ENCODE data around the gene FADS6.

Gene FADS6

DNA sequence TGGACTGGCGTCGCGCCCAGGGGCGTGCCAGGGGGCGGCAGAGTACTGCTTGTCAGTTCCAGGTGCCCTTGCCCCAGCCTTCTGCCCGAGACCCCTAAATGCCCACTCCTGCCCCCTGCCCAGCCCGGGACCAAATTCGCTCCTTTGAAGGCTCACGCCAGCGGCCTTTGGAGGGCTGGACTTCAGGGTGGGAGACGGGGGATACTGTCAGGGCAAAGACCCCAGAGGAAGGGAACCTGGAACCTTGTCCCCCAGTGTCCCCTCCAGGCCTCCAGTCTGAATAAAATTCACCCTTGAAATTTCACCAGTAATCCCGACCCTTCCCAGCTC is 43.0 kb upstream of the FADS6 start:
- DNase-seq (ENCODE audit: low read depth, low spot score), result no peak

DNA sequence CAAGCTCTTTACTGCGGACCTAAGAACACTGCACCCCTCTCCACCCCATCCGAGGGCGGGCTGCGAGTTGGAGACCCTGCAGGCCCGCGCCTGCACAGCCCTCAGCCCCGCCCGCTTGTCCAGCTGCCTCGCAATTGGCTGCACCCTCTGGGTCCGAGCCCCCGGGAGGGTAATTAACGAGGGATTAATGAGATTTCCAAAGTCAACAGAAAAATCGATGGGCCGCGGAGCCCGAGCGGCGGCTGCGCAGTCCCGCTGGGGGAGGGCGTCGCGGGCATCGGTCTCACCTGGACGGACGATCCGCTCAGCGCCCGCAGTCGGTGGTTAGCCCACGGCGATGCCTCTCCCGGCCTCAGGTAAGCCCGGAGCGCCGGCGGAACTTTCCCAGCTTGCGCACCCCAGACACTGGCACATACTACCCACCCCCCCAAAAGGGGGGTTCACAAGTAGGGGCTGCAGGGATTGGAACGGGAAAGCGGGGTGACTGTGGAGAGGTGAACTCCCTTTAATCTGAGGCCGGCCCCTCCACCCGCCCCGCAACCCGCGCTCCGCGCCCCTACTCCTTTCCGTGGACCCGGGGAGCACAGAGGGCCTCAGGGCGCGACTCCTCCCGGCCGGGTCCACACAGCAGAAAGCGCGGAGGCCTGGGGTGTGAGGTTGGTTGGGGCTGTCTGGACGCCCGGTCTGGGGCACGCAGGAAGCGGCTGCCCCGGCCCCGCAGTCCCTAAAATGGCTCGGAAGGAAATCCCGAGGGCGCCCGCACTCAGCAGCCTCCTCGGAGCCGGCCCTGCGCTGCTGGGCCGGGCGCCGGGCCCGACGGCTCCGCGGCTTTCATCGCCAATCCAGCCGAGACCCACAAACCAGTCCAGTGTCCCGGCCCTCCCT is 42.4 kb upstream of the FADS6 start, which contains the start of gene OTOP3:
Gene OTOP3 (plus strand): TSS at position 314 of the 885 bp plus-strand sequence. CDS start 24 bp downstream, at position 338.
- in situ Hi-C loops (cut with HindIII; ENCODE audit: low sequenced_read_pairs), result no loop called here
- DNase-seq (ENCODE audit: low read depth, low spot score), result no peak
- TF ChIP-seq, protein P1, sequence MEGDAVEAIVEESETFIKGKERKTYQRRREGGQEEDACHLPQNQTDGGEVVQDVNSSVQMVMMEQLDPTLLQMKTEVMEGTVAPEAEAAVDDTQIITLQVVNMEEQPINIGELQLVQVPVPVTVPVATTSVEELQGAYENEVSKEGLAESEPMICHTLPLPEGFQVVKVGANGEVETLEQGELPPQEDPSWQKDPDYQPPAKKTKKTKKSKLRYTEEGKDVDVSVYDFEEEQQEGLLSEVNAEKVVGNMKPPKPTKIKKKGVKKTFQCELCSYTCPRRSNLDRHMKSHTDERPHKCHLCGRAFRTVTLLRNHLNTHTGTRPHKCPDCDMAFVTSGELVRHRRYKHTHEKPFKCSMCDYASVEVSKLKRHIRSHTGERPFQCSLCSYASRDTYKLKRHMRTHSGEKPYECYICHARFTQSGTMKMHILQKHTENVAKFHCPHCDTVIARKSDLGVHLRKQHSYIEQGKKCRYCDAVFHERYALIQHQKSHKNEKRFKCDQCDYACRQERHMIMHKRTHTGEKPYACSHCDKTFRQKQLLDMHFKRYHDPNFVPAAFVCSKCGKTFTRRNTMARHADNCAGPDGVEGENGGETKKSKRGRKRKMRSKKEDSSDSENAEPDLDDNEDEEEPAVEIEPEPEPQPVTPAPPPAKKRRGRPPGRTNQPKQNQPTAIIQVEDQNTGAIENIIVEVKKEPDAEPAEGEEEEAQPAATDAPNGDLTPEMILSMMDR (IDR thresholded peaks at IDR 0.05; ENCODE audit: low read depth, low read length), result no peak
- no peak within 1 kb of the TSS for H3K4me3 ChIP-seq (ENCODE audit: low read depth, low read length)

More for the DNA sequence above, 43.0 kb upstream of the FADS6 start:
- TF ChIP-seq, protein P1 (IDR thresholded peaks at IDR 0.05; ENCODE audit: low read depth, low read length), result no peak
- in situ Hi-C loops (cut with HindIII; ENCODE audit: low sequenced_read_pairs), result no loop called here
- H3K4me3 ChIP-seq (ENCODE audit: low read depth, low read length), result no peak overlapping the region

DNA sequence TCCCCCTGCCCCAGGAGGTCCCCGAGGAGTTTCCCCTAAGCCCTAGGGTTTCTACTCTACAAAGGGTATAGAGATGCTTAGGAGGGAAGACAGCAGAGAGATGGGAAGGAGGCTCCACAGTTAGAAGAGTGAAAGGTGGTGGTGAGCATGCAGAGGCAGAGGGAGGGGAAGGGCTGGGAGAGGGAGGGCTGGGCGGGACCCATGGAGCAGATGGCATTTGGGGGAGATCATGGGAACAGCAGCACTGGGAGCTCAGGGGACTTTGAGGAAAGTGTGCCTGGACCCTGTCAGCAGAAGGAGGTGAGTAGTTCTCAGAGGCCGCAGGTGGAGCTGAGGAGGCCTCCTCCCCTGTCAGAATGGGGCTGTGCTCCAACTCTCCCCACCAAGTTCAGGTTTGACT is 41.6 kb upstream of the FADS6 start:
- TF ChIP-seq, protein P1 (IDR thresholded peaks at IDR 0.05; ENCODE audit: low read depth, low read length), result no peak
- DNase-seq (ENCODE audit: low read depth, low spot score), result no peak
- H3K4me3 ChIP-seq (ENCODE audit: low read depth, low read length), result no peak overlapping the region
- in situ Hi-C loops (cut with HindIII; ENCODE audit: low sequenced_read_pairs), result no loop called here

DNA sequence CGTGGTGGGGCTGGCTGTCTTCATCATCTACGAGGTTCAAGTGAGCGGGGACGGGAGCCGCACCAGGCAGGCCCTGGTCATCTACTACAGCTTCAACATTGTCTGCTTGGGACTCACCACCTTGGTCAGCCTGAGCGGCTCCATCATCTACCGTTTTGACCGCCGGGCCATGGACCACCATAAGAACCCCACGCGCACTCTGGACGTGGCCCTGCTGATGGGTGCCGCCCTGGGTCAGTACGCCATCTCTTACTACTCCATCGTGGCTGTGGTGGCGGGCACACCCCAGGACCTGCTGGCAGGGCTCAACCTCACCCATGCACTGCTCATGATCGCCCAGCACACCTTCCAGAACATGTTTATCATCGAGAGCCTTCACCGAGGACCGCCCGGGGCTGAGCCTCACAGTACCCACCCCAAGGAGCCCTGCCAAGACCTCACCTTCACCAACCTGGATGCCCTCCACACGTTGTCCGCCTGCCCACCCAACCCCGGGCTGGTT is 37.2 kb upstream of the FADS6 start:
- in situ Hi-C loops (cut with HindIII; ENCODE audit: low sequenced_read_pairs), result no loop called here
- no peak for DNase-seq (ENCODE audit: low read depth, low spot score)
- TF ChIP-seq, protein P1 (IDR thresholded peaks at IDR 0.05; ENCODE audit: low read depth, low read length), result no peak
- no peak overlapping the region for H3K4me3 ChIP-seq (ENCODE audit: low read depth, low read length)

- no peak for DNase-seq (ENCODE audit: low read depth, low spot score)
- H3K4me3 ChIP-seq (ENCODE audit: low read depth, low read length), result no peak overlapping the region
- TF ChIP-seq, protein P1 (IDR thresholded peaks at IDR 0.05; ENCODE audit: low read depth, low read length), result no peak
- in situ Hi-C loops (cut with HindIII; ENCODE audit: low sequenced_read_pairs), result no loop called here
Measured at GRCh38 chr17:74928786-74929185, 35.4 kb upstream of the FADS6 start.

DNA sequence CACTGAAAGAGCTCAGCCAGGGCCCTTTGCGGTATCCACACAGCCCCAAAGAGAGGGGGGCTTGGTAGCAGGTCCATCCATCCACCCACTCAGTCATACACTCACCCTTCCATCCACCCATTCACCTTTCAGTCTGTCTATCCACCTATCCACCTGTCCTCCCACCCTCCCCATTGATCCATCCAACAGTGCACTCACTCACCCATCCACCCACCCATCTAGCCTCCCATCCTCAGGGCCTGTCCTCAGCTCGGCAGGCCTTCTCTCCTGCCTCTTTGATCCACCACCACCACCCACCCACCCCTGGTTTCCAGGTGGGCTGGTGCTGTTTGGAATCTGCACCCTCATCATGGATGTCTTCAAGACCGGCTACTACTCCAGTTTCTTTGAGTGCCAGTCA is 31.8 kb upstream of the FADS6 start:
- DNase-seq (ENCODE audit: low read depth, low spot score), result no peak
- in situ Hi-C loops (cut with HindIII; ENCODE audit: low sequenced_read_pairs), result no loop called here
- H3K4me3 ChIP-seq (ENCODE audit: low read depth, low read length), result no peak overlapping the region
- TF ChIP-seq, protein P1 (IDR thresholded peaks at IDR 0.05; ENCODE audit: low read depth, low read length), result no peak

Data from astrocyte of the spinal cord (primary cell).